H9 (cell line): ENCODE data around the gene PHF21B. TPM values are rescaled to one million over a fixed set of nuclear protein-coding genes. Genes with fewer than 3 reads are reported as not detected.
A peak's percentile ranks its signal among the peaks of the same experiment; 100 is the strongest.

Experiments used
- DNase-seq: peaks from one replicate; pipeline ENCODE4 v3.0.0-alpha.2; 2017
- H2AFZ ChIP-seq: one replicate; pipeline ENCODE4 v1.6.1; 2013; ENCODE audit warnings: mild to moderate bottlenecking, low read length, control low read depth, moderate library complexity
- H2AK5ac ChIP-seq: 2 replicates; pipeline ENCODE4 v1.6.1; 2013; ENCODE audit warnings: low read length, control low read depth, mixed read lengths; ENCODE audit not compliant: insufficient read length
- H2BK120ac ChIP-seq: one replicate; pipeline ENCODE4 v1.6.1; 2013; ENCODE audit warnings: low read depth, mild to moderate bottlenecking, low read length, control low read depth, inconsistent platforms; ENCODE audit not compliant: poor library complexity, severe bottlenecking
- H2BK12ac ChIP-seq: 2 replicates; pipeline ENCODE4 v1.6.1; 2013; ENCODE audit warnings: low read length, control low read depth, mixed read lengths, low read depth; ENCODE audit not compliant: insufficient read length
- H2BK15ac ChIP-seq: 2 replicates; pipeline ENCODE4 v1.6.1; 2013; ENCODE audit warnings: low read depth, low read length, control low read depth
- H2BK20ac ChIP-seq: one replicate; pipeline ENCODE4 v1.6.1; 2013; ENCODE audit warnings: low read depth, mild to moderate bottlenecking, low read length, control low read depth, inconsistent platforms; ENCODE audit not compliant: poor library complexity, severe bottlenecking
- H2BK5ac ChIP-seq: 2 replicates; pipeline ENCODE4 v1.6.1; 2013; ENCODE audit warnings: low read length, control low read depth, mixed read lengths; ENCODE audit not compliant: insufficient read length
- H3K14ac ChIP-seq: 2 replicates; pipeline ENCODE4 v1.6.1; 2013; ENCODE audit warnings: low read length, control low read depth; ENCODE audit not compliant: insufficient read depth
- H3K18ac ChIP-seq: 2 replicates; pipeline ENCODE4 v1.6.1; 2013; ENCODE audit warnings: low read depth, mild to moderate bottlenecking, mixed read lengths, low read length, control low read depth; ENCODE audit not compliant: insufficient read length
- H3K23ac ChIP-seq: 2 replicates; pipeline ENCODE4 v1.6.1; 2013; ENCODE audit warnings: low read length, control low read depth, mixed read lengths, low read depth; ENCODE audit not compliant: insufficient read length
- H3K23me2 ChIP-seq: 2 replicates; pipeline ENCODE4 v1.6.1; 2013; ENCODE audit warnings: low read depth, mild to moderate bottlenecking, mixed read lengths, low read length, control low read depth; ENCODE audit not compliant: insufficient read length, poor library complexity, severe bottlenecking
- H3K27ac ChIP-seq: 2 replicates; pipeline ENCODE4 v1.5.1; 2013; ENCODE audit warnings: low read length, control low read depth, mixed read lengths, low read depth; ENCODE audit not compliant: insufficient read length
- H3K27me3 ChIP-seq: 2 replicates; pipeline ENCODE4 v1.6.1; 2013; ENCODE audit warnings: low read length, control low read depth, inconsistent platforms; ENCODE audit not compliant: insufficient read depth
- H3K4ac ChIP-seq: 2 replicates; pipeline ENCODE4 v1.6.1; 2013; ENCODE audit warnings: low read depth, mild to moderate bottlenecking, control low read depth, inconsistent platforms, low read length, moderate library complexity
- H3K4me1 ChIP-seq: 2 replicates; pipeline ENCODE4 v1.6.1; 2013; ENCODE audit warnings: low read length, control low read depth, inconsistent platforms; ENCODE audit not compliant: insufficient read depth
- H3K4me2 ChIP-seq: 2 replicates; pipeline ENCODE4 v1.6.1; 2013; ENCODE audit warnings: low read length, control low read depth, mixed read lengths; ENCODE audit not compliant: insufficient read length, insufficient read depth
- H3K56ac ChIP-seq: 2 replicates; pipeline ENCODE4 v1.6.1; 2013; ENCODE audit warnings: low read depth, mild to moderate bottlenecking, mixed read lengths, low read length, control low read depth; ENCODE audit not compliant: insufficient read length
- H3K79me1 ChIP-seq: 2 replicates; pipeline ENCODE4 v1.6.1; 2013; ENCODE audit warnings: low read depth, mild to moderate bottlenecking, moderate library complexity, low read length, control low read depth, inconsistent platforms; ENCODE audit not compliant: insufficient read depth, poor library complexity, severe bottlenecking
- H3K79me2 ChIP-seq: 2 replicates; pipeline ENCODE4 v1.6.1; 2013; ENCODE audit warnings: low read length, control low read depth, inconsistent platforms; ENCODE audit not compliant: insufficient read depth
- H3K9ac ChIP-seq: 2 replicates; pipeline ENCODE4 v1.6.1; 2013; ENCODE audit warnings: low read length, control low read depth, mixed read lengths; ENCODE audit not compliant: insufficient read length; ENCODE audit errors: extremely low read depth
- H3K9me3 ChIP-seq: one replicate; pipeline ENCODE4 v1.6.1; 2013; ENCODE audit warnings: low read depth, low read length, inconsistent platforms; ENCODE audit not compliant: control insufficient read depth
- H3T11ph ChIP-seq: one replicate; pipeline ENCODE4 v1.6.1; 2013; ENCODE audit warnings: mild to moderate bottlenecking, low read length, control low read depth, inconsistent platforms
- H4K20me1 ChIP-seq: one replicate; pipeline ENCODE4 v1.6.1; 2013; ENCODE audit not compliant: control insufficient read depth, insufficient read length, insufficient read depth
- H4K5ac ChIP-seq: 2 replicates; pipeline ENCODE4 v1.6.1; 2013; ENCODE audit warnings: low read depth, mild to moderate bottlenecking, mixed read lengths, low read length, control low read depth; ENCODE audit not compliant: insufficient read length
- H4K8ac ChIP-seq: replicated peaks from 2 replicates; pipeline ENCODE4 v1.6.1; 2013; ENCODE audit warnings: low read length, control low read depth, mixed read lengths, low read depth; ENCODE audit not compliant: insufficient read length
- H4K91ac ChIP-seq: 2 replicates; pipeline ENCODE4 v1.6.1; 2013; ENCODE audit warnings: low read depth, mild to moderate bottlenecking, moderate library complexity, mixed read lengths, low read length, control low read depth; ENCODE audit not compliant: insufficient read length
- H3K27ac Mint-ChIP-seq, 3 experiments: 2 replicates in 2 of 3; 3 replicates in 1 of 3; pipeline ENCODE4 v1.8.0; 2020 to 2021; ENCODE audit warnings: mixed read lengths in 3 of 3, mild to moderate bottlenecking in 1 of 3, moderate library complexity in 1 of 3
- H3K27me3 Mint-ChIP-seq: 2 replicates; pipeline ENCODE4 v1.8.0; 2021; ENCODE audit warnings: low read depth, mild to moderate bottlenecking, moderate library complexity, mixed read lengths
- H3K36me3 Mint-ChIP-seq, 3 experiments: 2 replicates in 2 of 3; 3 replicates in 1 of 3; pipeline ENCODE4 v1.8.0; 2020 to 2021; ENCODE audit warnings: low read depth in 3 of 3, mixed read lengths in 3 of 3; ENCODE audit not compliant: insufficient read depth in 1 of 3
- H3K4me1 Mint-ChIP-seq, 2 experiments: 2 replicates each; pipeline ENCODE4 v1.8.0; 2020; ENCODE audit warnings: mixed read lengths in 2 of 2
- H3K4me3 Mint-ChIP-seq, 2 experiments: 2 replicates in 1 of 2; 3 replicates in 1 of 2; pipeline ENCODE4 v1.8.0; 2020 to 2021; ENCODE audit warnings: mild to moderate bottlenecking in 2 of 2, mixed read lengths in 2 of 2, moderate library complexity in 1 of 2
- H3K9me3 Mint-ChIP-seq, 2 experiments: 2 replicates in 1 of 2; 3 replicates in 1 of 2; pipeline ENCODE4 v1.8.0; 2020; ENCODE audit warnings: mild to moderate bottlenecking in 2 of 2, mixed read lengths in 2 of 2, moderate library complexity in 1 of 2
- WGBS: extraction: QIAGEN DNeasy Blood & Tissue Kit; methylation state at CpG from one replicate; pipeline ENCODE4 v1.1.7; 2013; ENCODE audit warnings: missing lambda C conversion rate, low lambda C conversion rate, mixed read lengths; ENCODE audit not compliant: insufficient read length; ENCODE audit errors: extremely low coverage; 5-methylcytosine and 5-hydroxymethylcytosine counted together
- total RNA-seq: library from RNA; stranded (reverse); gene quantifications from 2 replicates; pipeline ENCODE4 v1.2.1, GENCODE V29; 2021
- TF ChIP-seq, protein P1 (sequence below): fragments of 200-600 bp; sonication (generic); conservative IDR thresholded peaks from 3 replicates; pipeline ENCODE4 v1.8.0; 2021; ENCODE audit warnings: antibody characterized with exemption, mild to moderate bottlenecking

PHF21B gene
- total RNA-seq, 1 experiment from 2014 or later, result 60.3 TPM

GRCh38 chr22:45006964-45007390 lies 2.8 kb downstream of the PHF21B start:
- Histone ChIP-seq H2BK120ac (no peak overlapping the region), H3K56ac (no peak overlapping the region), H3K9me3 (no peaks in the 10 kb centered on the region), H3K23ac (no peak overlapping the region), H3K79me1 (peaks cover 3% of the 10 kb centered on the region), H3K79me2 (peaks cover 41% of the 10 kb centered on the region; the same call in 1 of the 2 replicates), H4K91ac (no peak overlapping the region), H2AFZ (no peak overlapping the region), H4K5ac (no peak overlapping the region), H3K27ac (no peak overlapping the region), H3K18ac (no peak overlapping the region), H3K14ac (no peak overlapping the region), H3K9ac (peak overlapping the region; percentile 62), H3K23me2 (peaks cover 11% of the 10 kb centered on the region), H2BK12ac (no peak overlapping the region), H3T11ph (no peak overlapping the region), H4K20me1 (no peaks in the 10 kb centered on the region), H3K4ac (no peak overlapping the region), H2BK5ac (no peak overlapping the region), H3K4me1 (peaks cover 10% of the 10 kb centered on the region; the same call in 1 of the 2 replicates), H2AK5ac (no peak overlapping the region), H3K27me3 (no peaks in the 10 kb centered on the region), H2BK15ac (no peak overlapping the region), H4K8ac (no peak overlapping the region), H2BK20ac (no peak overlapping the region), H3K4me2 (peak overlapping the region; percentile 62)
- peaks cover 0 to 2% of the 10 kb centered on the region in 2 experiments; a peak in 1 of 5 replicates for H3K9me3 Mint-ChIP-seq
- peaks cover 35 to 41% (median 38%) of the 10 kb centered on the region in 3 experiments for H3K36me3 Mint-ChIP-seq
- WGBS, result no CpG with 5 or more reads among the region's 44 CpGs
- H3K27me3 Mint-ChIP-seq, result peaks cover 7% of the 10 kb centered on the region
- peaks cover 51 to 55% of the 10 kb centered on the region in 2 experiments for H3K4me1 Mint-ChIP-seq
- peak overlapping the region; percentile 76 to 91 for H3K4me3 Mint-ChIP-seq
- DNase-seq, result no peak
- TF ChIP-seq, protein P1, sequence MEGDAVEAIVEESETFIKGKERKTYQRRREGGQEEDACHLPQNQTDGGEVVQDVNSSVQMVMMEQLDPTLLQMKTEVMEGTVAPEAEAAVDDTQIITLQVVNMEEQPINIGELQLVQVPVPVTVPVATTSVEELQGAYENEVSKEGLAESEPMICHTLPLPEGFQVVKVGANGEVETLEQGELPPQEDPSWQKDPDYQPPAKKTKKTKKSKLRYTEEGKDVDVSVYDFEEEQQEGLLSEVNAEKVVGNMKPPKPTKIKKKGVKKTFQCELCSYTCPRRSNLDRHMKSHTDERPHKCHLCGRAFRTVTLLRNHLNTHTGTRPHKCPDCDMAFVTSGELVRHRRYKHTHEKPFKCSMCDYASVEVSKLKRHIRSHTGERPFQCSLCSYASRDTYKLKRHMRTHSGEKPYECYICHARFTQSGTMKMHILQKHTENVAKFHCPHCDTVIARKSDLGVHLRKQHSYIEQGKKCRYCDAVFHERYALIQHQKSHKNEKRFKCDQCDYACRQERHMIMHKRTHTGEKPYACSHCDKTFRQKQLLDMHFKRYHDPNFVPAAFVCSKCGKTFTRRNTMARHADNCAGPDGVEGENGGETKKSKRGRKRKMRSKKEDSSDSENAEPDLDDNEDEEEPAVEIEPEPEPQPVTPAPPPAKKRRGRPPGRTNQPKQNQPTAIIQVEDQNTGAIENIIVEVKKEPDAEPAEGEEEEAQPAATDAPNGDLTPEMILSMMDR, result no peak
- peak overlapping the region in 2 of 3 experiments; percentile 96 to 98; a peak in 6 of 7 replicates for H3K27ac Mint-ChIP-seq
